Measurements from ENCODE around the gene BAIAP2. TPM values are rescaled to one million over a fixed set of nuclear protein-coding genes. Genes with fewer than 3 reads are reported as not detected.

Gene BAIAP2
- total RNA-seq, 2 donors from 2014 or later: 20.8 to 22.7 TPM

DNA sequence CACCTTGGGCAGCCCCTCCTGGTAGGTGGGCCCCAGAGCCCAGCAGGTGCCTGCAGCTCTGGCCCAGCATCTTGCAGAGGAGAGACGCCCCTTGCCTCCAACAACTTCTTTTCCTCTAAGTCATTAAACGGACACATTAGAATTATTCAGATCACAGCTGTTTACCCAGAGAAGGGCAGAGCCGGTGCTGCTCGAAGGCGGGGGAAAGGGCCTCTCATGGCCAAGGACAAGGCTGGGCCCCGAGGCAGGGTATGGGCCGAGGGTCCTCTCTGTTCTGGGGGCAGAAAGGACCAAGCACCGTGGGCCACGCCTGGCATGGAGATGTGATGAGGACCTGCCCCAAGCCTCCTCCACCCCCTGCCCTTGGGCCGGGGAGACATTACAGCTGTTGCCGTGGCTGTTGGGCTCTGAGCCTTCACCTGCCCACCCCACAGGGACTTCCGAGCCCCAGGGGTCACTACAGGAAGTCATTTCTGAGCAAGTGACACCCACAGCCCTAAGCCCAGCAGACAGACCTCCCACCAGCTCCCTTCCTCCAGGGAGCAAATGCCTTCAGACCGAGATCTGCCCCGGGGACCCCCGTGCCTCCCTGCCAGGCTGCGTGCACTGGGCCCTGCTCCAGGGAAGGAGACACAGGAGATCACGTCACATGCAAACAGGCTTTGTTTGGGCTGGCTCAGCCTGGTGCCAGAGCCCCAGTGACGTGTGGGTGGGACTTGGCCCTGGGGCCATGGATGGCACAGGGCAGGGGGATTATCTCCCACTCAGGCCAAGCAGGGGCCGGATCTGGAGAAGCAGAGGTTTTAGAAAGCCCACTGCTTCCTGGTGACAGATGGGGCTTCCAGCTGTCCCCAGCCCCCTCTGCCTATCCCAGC lies 129.7 kb downstream of the BAIAP2 start:
- intact Hi-C loops (cut with DNase I, micrococcal nuclease): no loop called here
- no peak for ATAC-seq

DNA sequence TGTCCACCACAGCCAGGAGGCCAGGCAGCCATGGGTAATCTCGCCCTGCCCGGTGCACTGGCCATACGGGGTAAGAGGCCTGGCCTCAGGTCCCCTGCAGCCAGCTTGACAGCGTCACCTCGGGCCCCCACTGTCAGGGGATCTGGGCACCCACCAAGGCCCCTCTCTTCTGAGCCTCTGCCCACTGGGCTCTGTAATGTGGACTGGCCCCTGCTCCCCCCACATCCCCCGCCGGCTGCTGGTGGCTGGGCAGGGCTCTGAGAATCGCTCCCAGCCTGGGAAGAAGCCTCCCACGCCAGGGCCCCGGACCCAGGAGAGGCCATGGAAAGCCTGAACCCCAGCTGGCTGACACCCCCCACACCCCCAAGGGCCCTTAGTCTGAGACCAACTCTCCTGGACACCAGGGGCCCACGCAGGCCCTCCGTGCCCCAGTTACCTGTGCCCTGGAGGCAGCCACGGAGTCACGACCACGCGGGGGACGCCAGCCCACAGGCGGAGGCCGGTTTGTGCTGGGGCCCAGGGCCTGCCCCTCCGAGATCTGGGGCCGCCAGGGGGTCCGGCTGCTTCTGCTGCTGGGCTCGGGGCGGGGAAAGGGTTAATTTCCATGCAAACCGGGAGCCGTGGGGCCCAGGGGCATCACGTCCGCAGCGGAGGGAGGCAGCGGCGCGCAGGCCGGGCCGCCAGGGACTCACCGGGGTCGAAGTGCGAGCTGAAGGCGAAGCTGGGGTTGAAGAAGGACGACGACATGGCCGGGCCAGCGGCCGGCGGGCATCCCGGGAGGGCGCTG lies 130.5 kb downstream of the BAIAP2 start, which contains the start of gene PVALEF:
PVALEF (plus strand) TSS at position 262 of the 787 bp plus-strand sequence. CDS start 15,720 bp downstream, outside the sequence.
- intact Hi-C loops (cut with DNase I, micrococcal nuclease): no loop called here
- ATAC-seq (peak; percentile 34), DNase-seq (no peak)

More for the DNA sequence above, 129.7 kb downstream of the BAIAP2 start:
- DNase-seq: no peak

DNA sequence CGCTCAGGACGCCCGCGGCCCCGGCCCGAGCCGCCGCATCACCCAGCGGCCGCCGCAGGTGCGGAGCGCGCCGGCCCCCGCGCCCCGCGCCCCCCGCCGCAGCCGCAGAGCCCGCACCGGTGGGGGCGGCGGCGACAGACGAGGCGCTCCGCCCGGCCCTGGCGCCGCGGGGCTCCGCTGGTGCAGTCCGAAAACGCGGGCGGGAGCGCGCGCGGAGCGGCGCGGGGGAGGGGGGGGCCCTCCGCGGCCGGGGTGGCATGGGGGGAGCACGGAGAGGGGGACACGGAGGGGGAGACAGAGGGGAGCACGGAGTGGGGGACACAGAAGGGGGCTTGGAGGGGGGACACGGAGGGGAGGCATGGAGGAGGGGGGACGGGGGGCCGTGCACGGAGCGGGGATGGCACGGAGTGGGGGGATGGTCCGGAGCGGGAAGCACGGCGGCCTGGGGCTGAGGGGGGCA lies 131.1 kb downstream of the BAIAP2 start, which contains the start of gene AATK:
AATK (minus strand) TSS at position 189 of the 460 bp plus-strand sequence. CDS start 229 bp downstream, outside the sequence.
- no peak for DNase-seq
- ATAC-seq: no peak
- intact Hi-C loops (cut with DNase I, micrococcal nuclease): no loop called here

Small RNA genes lying within 50 kb of the gene (microRNA-seq; reads per million reads assigned to microRNA genes)
- gene MIR1250 (0 to 1.4 reads per million in 2 donors), gene MIR3065 (0 reads per million in 2 donors), gene MIR338 (0 reads per million in 2 donors), gene MIR657 (0 to 1.4 reads per million in 2 donors)

Other genes starting within 250 kb of the BAIAP2 start
- 10 to 100 TPM; 37.2 to 39.5 TPM for gene CHMP6, start 43.3 kb upstream of the BAIAP2 start, total RNA-seq
- gene PVALEF, start 130.4 kb downstream of the BAIAP2 start, total RNA-seq: not detected
- 10 to 100 TPM in 1 of 2 donors, 1 to 10 TPM in 1; 3.4 to 37.0 TPM for gene AATK, start 131.1 kb downstream of the BAIAP2 start, total RNA-seq
- 1 to 10 TPM; 4.7 to 9.5 TPM for gene CEP131, start 187.8 kb downstream of the BAIAP2 start, total RNA-seq
- 10 to 100 TPM; 34.3 to 34.6 TPM for gene TEPSIN, start 203.9 kb downstream of the BAIAP2 start, total RNA-seq
- 10 to 100 TPM; 23.2 to 29.9 TPM for gene NDUFAF8, start 204.2 kb downstream of the BAIAP2 start, total RNA-seq

Data from left colon (tissue), 2 donors.